ENCODE measurements around the gene KLF15. TPM values are rescaled to one million over a fixed set of nuclear protein-coding genes. Genes with fewer than 3 reads are reported as not detected.

The KLF15 gene
- total RNA-seq, 1 experiment from 2014 or later = 0.50 TPM

GRCh38 chr3:126351771-126352475, 5.3 kb downstream of the KLF15 start:
- no peak for DNase-seq (ENCODE audit: low read depth in 1 of 2, low spot score in 2 of 2)
- Histone ChIP-seq H3K9me3 (replicated peaks) (no peaks in the 10 kb centered on the region), H3K36me3 (no peaks in the 10 kb centered on the region), H3K27ac (no peak overlapping the region), H3K4me1 (replicated peaks) (peaks cover 15% of the 10 kb centered on the region), H3K4me3 (no peak overlapping the region), H3K27me3 (replicated peaks) (peaks cover 10% of the 10 kb centered on the region)

- Histone ChIP-seq H3K4me1 (replicated peaks) (peaks cover 8% of the 10 kb centered on the region), H3K9me3 (replicated peaks) (no peaks in the 10 kb centered on the region), H3K27ac (no peak overlapping the region), H3K27me3 (replicated peaks) (peaks cover 7% of the 10 kb centered on the region), H3K36me3 (no peaks in the 10 kb centered on the region), H3K4me3 (no peak overlapping the region)
- DNase-seq (ENCODE audit: low read depth in 1 of 2, low spot score in 2 of 2) = no peak
These were observed 6.0 kb downstream of the KLF15 start for GRCh38 chr3:126351086-126351770.

- Histone ChIP-seq H3K27ac (no peak overlapping the region), H3K36me3 (no peaks in the 10 kb centered on the region)
These were observed 6.6 kb downstream of the KLF15 start for GRCh38 chr3:126350502-126351085.

GRCh38 chr3:126349611-126350501, 7.4 kb downstream of the KLF15 start:
- no peak for DNase-seq (ENCODE audit: low read depth in 1 of 2, low spot score in 2 of 2)
- H3K9me3 ChIP-seq (replicated peaks) = no peaks in the 10 kb centered on the region
- H3K27me3 ChIP-seq (replicated peaks) = no peaks in the 10 kb centered on the region
- H3K4me3 ChIP-seq = no peak overlapping the region
- H3K4me1 ChIP-seq (replicated peaks) = no peaks in the 10 kb centered on the region
- no peaks in the 10 kb centered on the region for H3K36me3 ChIP-seq
- H3K27ac ChIP-seq = no peak overlapping the region

More at GRCh38 chr3:126350502-126351085, 6.6 kb downstream of the KLF15 start:
- no peak for DNase-seq (ENCODE audit: low read depth in 1 of 2, low spot score in 2 of 2)
- H3K27me3 ChIP-seq (replicated peaks) = peaks cover under 1% of the 10 kb centered on the region; the same call in 1 of the 2 replicates
- H3K4me1 ChIP-seq (replicated peaks) = peaks cover 2% of the 10 kb centered on the region
- no peaks in the 10 kb centered on the region for H3K9me3 ChIP-seq (replicated peaks)
- no peak overlapping the region for H3K4me3 ChIP-seq

GRCh38 chr3:126349071-126349470, 8.1 kb downstream of the KLF15 start:
- Histone ChIP-seq H3K4me1 (replicated peaks) (no peaks in the 10 kb centered on the region), H3K9me3 (replicated peaks) (no peaks in the 10 kb centered on the region), H3K36me3 (no peaks in the 10 kb centered on the region), H3K4me3 (no peak overlapping the region), H3K27me3 (replicated peaks) (no peaks in the 10 kb centered on the region), H3K27ac (no peak overlapping the region)
- no peak for DNase-seq (ENCODE audit: low read depth in 1 of 2, low spot score in 2 of 2)

DNA sequence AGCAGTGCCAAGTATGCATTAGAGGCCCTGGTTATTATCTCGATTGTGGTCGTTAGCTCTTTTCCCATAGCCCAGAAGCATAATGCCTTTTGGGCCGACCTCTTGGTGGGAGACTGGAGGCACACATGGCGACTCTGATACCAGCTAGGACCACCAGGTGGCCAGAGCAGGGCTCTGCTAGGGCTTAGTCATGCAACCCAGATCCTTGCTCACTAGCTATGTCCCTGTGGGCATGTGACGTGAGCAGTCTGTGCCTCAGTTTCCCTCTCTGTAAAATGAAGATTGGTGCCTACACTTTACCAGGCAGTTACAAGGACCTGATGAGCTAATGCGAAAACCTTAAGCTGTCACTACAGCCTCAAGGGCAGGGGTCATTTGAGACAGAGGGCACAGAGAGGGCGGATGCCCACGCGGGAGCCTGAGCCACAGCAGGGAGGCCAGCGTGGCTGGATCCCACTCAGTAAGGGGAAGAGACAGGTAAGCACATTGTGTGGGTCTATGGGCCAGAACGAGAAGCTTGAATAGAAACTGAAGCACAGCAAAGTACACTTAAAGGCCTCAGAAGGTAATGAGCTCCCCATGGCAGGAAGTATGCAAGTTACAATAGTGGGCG, 8.8 kb downstream of the KLF15 start:
- Histone ChIP-seq H3K36me3 (no peaks in the 10 kb centered on the region), H3K9me3 (replicated peaks) (no peaks in the 10 kb centered on the region), H3K27ac (no peak overlapping the region), H3K4me1 (replicated peaks) (no peaks in the 10 kb centered on the region), H3K27me3 (replicated peaks) (no peaks in the 10 kb centered on the region), H3K4me3 (no peak overlapping the region)
- DNase-seq (ENCODE audit: low read depth in 1 of 2, low spot score in 2 of 2) = peak in 1 of 2 experiments; percentile 39

DNA sequence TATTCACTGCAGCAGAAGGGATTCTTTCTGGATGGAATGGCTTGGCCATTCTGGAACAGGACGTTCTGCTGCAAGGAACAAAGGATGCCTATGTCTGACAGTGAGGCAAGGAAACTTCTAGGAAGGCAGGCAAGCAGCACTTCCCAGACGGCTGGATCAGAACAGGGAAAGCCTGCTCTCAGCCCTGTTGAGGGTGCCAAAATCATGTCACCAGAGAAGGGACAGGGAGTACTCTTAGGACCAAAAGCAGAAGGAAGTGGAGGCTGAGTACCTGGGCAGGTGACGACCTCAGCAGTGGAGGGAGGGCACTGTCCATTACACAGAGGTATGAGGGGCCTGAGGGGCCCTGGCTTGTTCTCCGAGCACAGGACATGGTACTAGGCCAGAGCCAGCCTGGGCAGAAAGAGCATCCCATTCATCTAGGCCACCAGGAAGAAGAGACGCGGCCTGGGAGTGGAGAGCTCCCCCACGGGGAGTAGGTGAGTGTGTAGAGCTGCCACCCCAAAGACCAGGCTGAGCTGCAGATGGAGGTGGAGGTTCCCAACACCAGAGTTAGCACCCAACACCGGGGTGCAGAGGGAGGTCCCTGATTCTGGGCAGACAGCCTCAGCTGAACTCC, 9.6 kb downstream of the KLF15 start:
- H3K4me1 ChIP-seq (replicated peaks) = no peaks in the 10 kb centered on the region
- H3K9me3 ChIP-seq (replicated peaks) = no peaks in the 10 kb centered on the region
- H3K4me3 ChIP-seq = no peak overlapping the region
- no peaks in the 10 kb centered on the region for H3K36me3 ChIP-seq
- H3K27ac ChIP-seq = no peak overlapping the region
- DNase-seq (ENCODE audit: low read depth in 1 of 2, low spot score in 2 of 2) = no peak
- H3K27me3 ChIP-seq (replicated peaks) = no peaks in the 10 kb centered on the region

DNA sequence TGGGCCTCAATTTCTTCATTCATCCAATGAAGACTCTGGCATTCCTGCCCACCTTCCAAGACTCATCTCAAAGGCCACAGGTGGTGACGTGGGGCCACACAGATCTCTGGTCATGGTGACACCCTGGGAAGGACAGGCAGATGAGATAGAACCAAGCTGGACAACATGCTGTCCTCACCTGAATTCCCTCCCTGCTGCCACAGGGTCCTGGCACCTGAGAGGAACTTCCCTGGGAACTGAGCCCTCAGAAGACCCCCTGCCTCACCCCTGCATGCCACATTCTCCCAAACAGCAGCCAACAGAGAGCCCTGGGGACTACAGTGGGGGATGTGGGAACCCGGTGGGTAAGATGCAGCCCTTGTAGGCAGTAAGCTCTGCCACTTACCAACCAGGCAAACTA, 10.7 kb downstream of the KLF15 start:
- Histone ChIP-seq H3K27ac (no peak overlapping the region), H3K4me1 (replicated peaks) (no peaks in the 10 kb centered on the region), H3K36me3 (no peaks in the 10 kb centered on the region), H3K4me3 (no peak overlapping the region), H3K9me3 (replicated peaks) (no peaks in the 10 kb centered on the region), H3K27me3 (replicated peaks) (no peaks in the 10 kb centered on the region)
- no peak for DNase-seq (ENCODE audit: low read depth in 1 of 2, low spot score in 2 of 2)

- peak in 1 of 2 experiments; percentile 31 for DNase-seq (ENCODE audit: low read depth in 1 of 2, low spot score in 2 of 2)
- no peak overlapping the region for H3K27ac ChIP-seq
- no peaks in the 10 kb centered on the region for H3K9me3 ChIP-seq (replicated peaks)
- no peaks in the 10 kb centered on the region for H3K27me3 ChIP-seq (replicated peaks)
- H3K4me1 ChIP-seq (replicated peaks) = no peaks in the 10 kb centered on the region
- no peaks in the 10 kb centered on the region for H3K36me3 ChIP-seq
- no peak overlapping the region for H3K4me3 ChIP-seq
These were observed 11.4 kb downstream of the KLF15 start for GRCh38 chr3:126345641-126346460.

DNA sequence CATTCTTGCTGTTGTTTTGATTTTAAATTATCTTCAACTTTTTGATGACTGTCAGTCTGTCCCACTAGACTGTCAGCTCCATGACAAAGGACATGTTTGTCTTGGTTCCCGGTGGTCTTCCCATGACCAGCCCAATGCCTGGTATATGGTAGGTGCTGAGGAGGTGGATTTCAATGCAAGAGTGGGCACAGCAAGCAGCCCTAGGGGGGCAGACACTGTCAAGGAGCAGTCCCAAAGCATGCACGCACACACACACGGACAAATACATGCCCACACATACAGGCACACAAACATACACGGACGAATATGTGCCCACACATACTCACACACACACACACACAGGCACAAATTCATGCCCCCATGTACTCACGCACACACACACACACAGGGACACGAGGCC, 12.0 kb downstream of the KLF15 start:
- H3K27me3 ChIP-seq (replicated peaks) = no peaks in the 10 kb centered on the region
- H3K27ac ChIP-seq = no peak overlapping the region
- no peaks in the 10 kb centered on the region for H3K4me1 ChIP-seq (replicated peaks)
- H3K4me3 ChIP-seq = no peak overlapping the region
- H3K36me3 ChIP-seq = no peaks in the 10 kb centered on the region
- no peaks in the 10 kb centered on the region for H3K9me3 ChIP-seq (replicated peaks)
- no peak for DNase-seq (ENCODE audit: low read depth in 1 of 2, low spot score in 2 of 2)

DNA sequence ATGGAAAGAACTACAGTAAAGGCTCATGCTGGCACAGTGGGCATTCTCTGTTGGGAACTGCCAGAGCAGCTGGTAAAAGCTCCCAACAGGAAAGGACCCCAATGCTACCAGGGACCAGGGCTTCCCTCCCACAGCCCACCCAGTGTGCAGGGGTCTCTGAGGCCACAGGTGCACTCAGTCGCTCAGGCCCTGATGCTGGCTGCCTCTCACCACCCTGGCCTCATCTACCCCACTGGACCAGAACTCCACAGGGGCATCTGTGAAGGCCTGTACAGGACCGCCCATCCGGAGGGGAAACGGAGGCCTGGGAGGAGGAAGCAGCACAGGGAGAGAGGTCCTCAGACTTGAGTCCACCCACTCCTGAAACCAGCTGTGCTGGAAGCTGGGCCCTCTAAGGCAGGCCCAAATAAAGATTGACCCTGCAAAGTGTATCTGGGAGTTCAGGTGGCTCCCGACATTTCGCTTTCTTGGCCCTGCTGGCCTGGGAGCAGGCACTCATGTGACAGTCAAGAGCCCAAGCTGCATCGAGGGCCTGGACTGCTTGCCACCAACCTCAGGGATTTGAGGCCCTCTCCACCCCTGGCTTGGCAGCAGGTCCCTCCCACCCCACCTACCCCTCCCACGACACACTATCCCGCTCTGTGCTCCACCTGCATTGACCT, 12.7 kb downstream of the KLF15 start:
- H3K27me3 ChIP-seq (replicated peaks) = no peaks in the 10 kb centered on the region
- no peaks in the 10 kb centered on the region for H3K9me3 ChIP-seq (replicated peaks)
- no peaks in the 10 kb centered on the region for H3K4me1 ChIP-seq (replicated peaks)
- H3K27ac ChIP-seq = no peak overlapping the region
- no peaks in the 10 kb centered on the region for H3K36me3 ChIP-seq
- H3K4me3 ChIP-seq = no peak overlapping the region
- peak in 1 of 2 experiments; percentile 22 for DNase-seq (ENCODE audit: low read depth in 1 of 2, low spot score in 2 of 2)

DNA sequence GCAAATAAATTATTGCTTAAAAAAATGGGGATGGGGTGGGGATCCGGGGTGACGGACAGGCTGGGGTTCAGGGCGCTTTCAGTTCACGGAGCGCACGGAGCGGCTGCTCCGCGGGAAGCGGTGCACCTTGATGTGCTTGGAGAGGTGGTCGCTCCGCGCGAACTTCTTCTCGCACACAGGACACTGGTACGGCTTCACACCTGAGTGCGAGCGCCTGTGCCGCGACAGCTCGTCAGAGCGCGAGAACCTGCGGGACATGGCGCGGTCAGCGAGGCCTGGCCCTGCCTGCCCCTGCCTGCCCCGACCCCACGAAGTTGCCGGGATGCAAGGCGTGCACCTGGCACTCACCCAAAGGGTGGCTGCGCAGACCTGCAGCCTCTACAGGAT, 13.6 kb downstream of the KLF15 start:
- DNase-seq (ENCODE audit: low read depth in 1 of 2, low spot score in 2 of 2) = peak in 1 of 2 experiments; percentile 25
- Histone ChIP-seq H3K4me1 (replicated peaks) (no peaks in the 10 kb centered on the region), H3K9me3 (replicated peaks) (no peaks in the 10 kb centered on the region)

More for the DNA sequence above, 13.6 kb downstream of the KLF15 start:
- no peaks in the 10 kb centered on the region for H3K36me3 ChIP-seq
- H3K27me3 ChIP-seq (replicated peaks) = no peaks in the 10 kb centered on the region
- no peak overlapping the region for H3K4me3 ChIP-seq
- no peak overlapping the region for H3K27ac ChIP-seq

Measured in SJSA1 (cell line).